Endodermal cell (in vitro differentiated cells): ENCODE results near the gene TAF3. TPM values are rescaled to one million over a fixed set of nuclear protein-coding genes. Genes with fewer than 3 reads are reported as not detected.

Experiments used
- DNase-seq: peaks from one replicate; pipeline ENCODE4 v3.0.0-alpha.2; 2017
- H3K27ac ChIP-seq: 2 replicates; pipeline ENCODE4 v1.5.1; 2013; ENCODE audit warnings: mild to moderate bottlenecking, low read depth, low read length, moderate library complexity
- H3K27me3 ChIP-seq: 2 replicates; pipeline ENCODE4 v1.6.1; 2013; ENCODE audit warnings: mild to moderate bottlenecking, low read length, moderate library complexity; ENCODE audit not compliant: insufficient read depth, control insufficient read depth, poor library complexity, severe bottlenecking
- H3K36me3 ChIP-seq: 2 replicates; pipeline ENCODE4 v1.7.0; 2013; ENCODE audit warnings: mild to moderate bottlenecking, low read length, moderate library complexity; ENCODE audit not compliant: control insufficient read depth, insufficient read depth
- H3K4me1 ChIP-seq: one replicate; pipeline ENCODE4 v1.7.0; 2013; ENCODE audit warnings: low read length; ENCODE audit not compliant: control insufficient read depth, insufficient read depth
- H3K4me3 ChIP-seq: 2 replicates; pipeline ENCODE4 v1.5.1; 2013; ENCODE audit warnings: mild to moderate bottlenecking, low read length, moderate library complexity
- H3K9ac ChIP-seq: 2 replicates; pipeline ENCODE4 v1.6.1; 2013; ENCODE audit warnings: mild to moderate bottlenecking, low read length, moderate library complexity; ENCODE audit not compliant: poor library complexity, severe bottlenecking; ENCODE audit errors: extremely low read depth
- H3K9me3 ChIP-seq: 2 replicates; pipeline ENCODE4 v1.6.1; 2013; ENCODE audit warnings: mild to moderate bottlenecking, low read length, moderate library complexity; ENCODE audit not compliant: control insufficient read depth
- H3K27ac Mint-ChIP-seq: 2 replicates; pipeline ENCODE4 v1.8.0; 2020; ENCODE audit warnings: mixed read lengths
- H3K27me3 Mint-ChIP-seq: 2 replicates; pipeline ENCODE4 v1.8.0; 2021; ENCODE audit warnings: mild to moderate bottlenecking, mixed read lengths; ENCODE audit not compliant: insufficient read depth
- H3K36me3 Mint-ChIP-seq: 2 replicates; pipeline ENCODE4 v1.8.0; 2020; ENCODE audit warnings: low read depth, mixed read lengths
- H3K4me1 Mint-ChIP-seq: 2 replicates; pipeline ENCODE4 v1.8.0; 2020; ENCODE audit warnings: mixed read lengths
- H3K4me3 Mint-ChIP-seq: 2 replicates; pipeline ENCODE4 v1.8.0; 2020; ENCODE audit warnings: mild to moderate bottlenecking, moderate library complexity, mixed read lengths
- H3K9me3 Mint-ChIP-seq: 2 replicates; pipeline ENCODE4 v1.8.0; 2020; ENCODE audit warnings: mild to moderate bottlenecking, mixed read lengths
- WGBS, 2 experiments: methylation state at CpG; one replicate each; pipeline versions ENCODE4 v1.1.5 to v1.1.7; 2013; ENCODE audit warnings: missing lambda C conversion rate in 2 of 2, mixed read lengths in 1 of 2; ENCODE audit not compliant: insufficient coverage in 1 of 2, insufficient read length in 1 of 2; 5-methylcytosine and 5-hydroxymethylcytosine counted together
- total RNA-seq, 2 donors: library from RNA; stranded (reverse); fragmentation: NEBNext Ultra II Directional in 1 of 2; extraction: Animal tissue kit (Norgen Biotek cat#: 25700) in 1 of 2; gene quantifications; 2 replicates in 1 of 2; 3 replicates in 1 of 2; pipeline ENCODE4 v1.2.1, GENCODE V29; 2021
- TF ChIP-seq, protein P1 (sequence below): fragments of 200-600 bp; sonication (generic); conservative IDR thresholded peaks from 2 replicates; pipeline ENCODE4 v1.5.0; 2021; ENCODE audit warnings: antibody characterized with exemption, mild to moderate bottlenecking

The TAF3 gene
- total RNA-seq, 2 donors from 2014 or later: 9.9 to 10.0 TPM

DNA sequence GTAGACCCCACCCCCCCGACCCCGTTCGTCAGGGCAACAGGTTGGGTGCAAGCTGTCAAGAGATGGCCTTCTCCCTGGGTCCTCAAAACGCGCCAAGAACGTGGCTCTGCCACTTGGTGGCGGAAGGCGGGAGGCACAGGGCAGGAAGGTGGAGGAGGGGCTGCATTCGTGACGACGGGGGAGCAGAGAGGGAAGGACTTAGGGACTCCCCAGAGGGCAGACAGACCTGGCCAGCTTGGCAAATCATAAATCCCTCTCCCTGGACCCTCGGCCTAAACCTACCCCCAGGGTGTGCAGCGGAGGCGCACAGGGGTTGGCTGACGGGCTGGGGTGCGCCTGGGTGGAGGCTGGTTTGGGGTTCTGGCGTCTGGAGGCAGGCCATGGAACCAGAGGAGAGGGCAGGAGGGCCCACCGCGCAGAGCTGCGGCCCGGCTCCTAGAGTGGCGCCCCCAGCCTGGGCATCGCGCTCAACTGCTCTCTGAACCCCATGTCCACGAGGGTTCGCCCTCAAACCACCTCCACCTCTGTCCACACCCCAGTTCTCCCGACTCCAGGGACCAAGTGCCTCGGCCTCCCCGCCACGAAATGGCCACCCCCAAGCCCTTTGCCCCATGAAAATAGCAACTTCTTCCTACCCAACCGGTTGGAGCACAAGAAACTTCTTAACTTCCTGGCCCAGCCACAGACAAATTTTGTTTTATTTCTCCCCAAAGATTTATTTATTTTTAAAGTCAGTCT, 225.4 kb downstream of the TAF3 start:
- Mint-ChIP-seq H3K4me3 (peak overlapping the region; percentile 86), H3K4me1 (peaks cover 58% of the 10 kb centered on the region), H3K9me3 (no peaks in the 10 kb centered on the region), H3K27ac (no peak overlapping the region), H3K27me3 (peaks cover 100% of the 10 kb centered on the region), H3K36me3 (no peaks in the 10 kb centered on the region)
- H3K36me3 ChIP-seq: no peaks in the 10 kb centered on the region
- TF ChIP-seq, protein P1, sequence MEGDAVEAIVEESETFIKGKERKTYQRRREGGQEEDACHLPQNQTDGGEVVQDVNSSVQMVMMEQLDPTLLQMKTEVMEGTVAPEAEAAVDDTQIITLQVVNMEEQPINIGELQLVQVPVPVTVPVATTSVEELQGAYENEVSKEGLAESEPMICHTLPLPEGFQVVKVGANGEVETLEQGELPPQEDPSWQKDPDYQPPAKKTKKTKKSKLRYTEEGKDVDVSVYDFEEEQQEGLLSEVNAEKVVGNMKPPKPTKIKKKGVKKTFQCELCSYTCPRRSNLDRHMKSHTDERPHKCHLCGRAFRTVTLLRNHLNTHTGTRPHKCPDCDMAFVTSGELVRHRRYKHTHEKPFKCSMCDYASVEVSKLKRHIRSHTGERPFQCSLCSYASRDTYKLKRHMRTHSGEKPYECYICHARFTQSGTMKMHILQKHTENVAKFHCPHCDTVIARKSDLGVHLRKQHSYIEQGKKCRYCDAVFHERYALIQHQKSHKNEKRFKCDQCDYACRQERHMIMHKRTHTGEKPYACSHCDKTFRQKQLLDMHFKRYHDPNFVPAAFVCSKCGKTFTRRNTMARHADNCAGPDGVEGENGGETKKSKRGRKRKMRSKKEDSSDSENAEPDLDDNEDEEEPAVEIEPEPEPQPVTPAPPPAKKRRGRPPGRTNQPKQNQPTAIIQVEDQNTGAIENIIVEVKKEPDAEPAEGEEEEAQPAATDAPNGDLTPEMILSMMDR: peak; percentile 65
- H3K27me3 ChIP-seq: peaks cover 100% of the 10 kb centered on the region
- DNase-seq: peak; percentile 91
- H3K9ac ChIP-seq: no peak overlapping the region
- no peaks in the 10 kb centered on the region for H3K9me3 ChIP-seq
- peak overlapping the region; percentile 79 for H3K4me3 ChIP-seq
- peaks cover 20% of the 10 kb centered on the region for H3K4me1 ChIP-seq
- WGBS, 2 experiments: 3% methylated on average over 31 of the region's 31 CpGs; no CpG with 5 or more reads in 1 of the 2 experiments
- H3K27ac ChIP-seq: no peak overlapping the region

GRCh38 chr10:8044331-8044907, 226.1 kb downstream of the TAF3 start:
- Histone ChIP-seq H3K27ac (no peak overlapping the region), H3K4me1 (peaks cover 20% of the 10 kb centered on the region), H3K4me3 (peak overlapping the region; percentile 79), H3K36me3 (no peaks in the 10 kb centered on the region), H3K27me3 (peaks cover 100% of the 10 kb centered on the region), H3K9ac (no peak overlapping the region), H3K9me3 (no peaks in the 10 kb centered on the region)
- DNase-seq: peak; percentile 66
- H3K27me3 Mint-ChIP-seq: peaks cover 99% of the 10 kb centered on the region
- H3K4me3 Mint-ChIP-seq: peak overlapping the region; percentile 86
- no peaks in the 10 kb centered on the region for H3K36me3 Mint-ChIP-seq
- WGBS, 2 experiments: 0 to 2% methylated on average over 5 to 12 of the region's 12 CpGs
- H3K27ac Mint-ChIP-seq: no peak overlapping the region
- peaks cover 55% of the 10 kb centered on the region for H3K4me1 Mint-ChIP-seq
- TF ChIP-seq, protein P1: no peak
- H3K9me3 Mint-ChIP-seq: no peaks in the 10 kb centered on the region

DNA sequence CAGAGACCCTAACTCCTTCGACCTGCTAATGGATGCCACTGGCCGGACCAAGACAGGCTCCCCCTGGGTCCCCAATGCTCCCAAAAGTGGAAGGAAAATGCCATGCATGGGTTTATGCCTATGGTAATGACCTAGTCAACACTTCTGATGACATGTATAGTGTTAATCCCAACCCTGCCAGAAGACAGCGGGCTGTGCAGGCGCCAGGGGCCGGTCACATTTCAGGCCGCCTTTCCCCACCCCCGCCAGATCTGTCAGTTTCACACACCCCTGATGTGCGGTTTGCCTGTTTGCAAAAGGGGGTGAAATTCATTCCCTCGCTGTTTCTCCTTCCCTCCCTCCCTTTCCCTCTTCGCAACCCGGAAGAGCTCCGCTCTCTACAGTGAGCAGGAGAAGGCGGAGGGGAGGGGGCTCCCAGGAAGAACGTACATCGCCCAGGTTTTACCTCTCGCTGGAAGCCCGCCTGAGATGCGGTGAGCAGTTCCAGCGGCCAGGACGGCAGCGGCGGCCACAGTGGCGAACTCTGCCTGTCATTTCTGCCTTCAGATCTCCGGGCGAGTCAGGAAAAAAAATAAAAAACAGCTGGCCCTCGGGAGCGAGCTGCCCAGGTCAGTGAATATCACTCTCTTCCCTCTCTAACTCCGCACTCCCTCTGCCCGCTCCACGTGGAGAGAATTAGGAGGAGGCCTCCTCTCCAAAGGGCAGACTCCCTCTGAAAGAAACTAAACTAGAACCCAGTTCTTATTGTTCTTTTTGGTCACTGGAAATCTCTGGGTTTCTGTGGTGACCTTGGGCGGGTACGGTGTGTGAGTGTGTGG, 226.8 kb downstream of the TAF3 start:
- TF ChIP-seq, protein P1: no peak
- H3K27me3 ChIP-seq: peaks cover 95% of the 10 kb centered on the region
- H3K9ac ChIP-seq: no peak overlapping the region
- Mint-ChIP-seq H3K27ac (no peak overlapping the region), H3K4me3 (peak overlapping the region; percentile 86), H3K4me1 (peaks cover 53% of the 10 kb centered on the region), H3K27me3 (peaks cover 94% of the 10 kb centered on the region), H3K9me3 (no peaks in the 10 kb centered on the region), H3K36me3 (no peaks in the 10 kb centered on the region)
- peaks cover 20% of the 10 kb centered on the region for H3K4me1 ChIP-seq
- H3K9me3 ChIP-seq: no peaks in the 10 kb centered on the region
- peak overlapping the region; percentile 79 for H3K4me3 ChIP-seq
- WGBS, 2 experiments: 0 to 1% methylated on average over 17 to 32 of the region's 32 CpGs
- DNase-seq: peak; percentile 82
- H3K36me3 ChIP-seq: no peaks in the 10 kb centered on the region
- H3K27ac ChIP-seq: no peak overlapping the region
